Neuronal stem cell (in vitro differentiated cells): Measurements from ENCODE around the gene COX4I2.
"Not testable (repeated sequence)": the region's sequence is repeated elsewhere in the genome, so short reads cannot be mapped to it uniquely, and the experiment has no call there.

Experiments used
- DNase-seq: peaks from one replicate; pipeline ENCODE4 v3.0.0-alpha.2; 2013; ENCODE audit warnings: low spot score
- H2AFZ ChIP-seq: one replicate; pipeline ENCODE4 v1.6.1; 2013; ENCODE audit warnings: mild to moderate bottlenecking, low read length, inconsistent platforms
- H2AK5ac ChIP-seq: 2 replicates; pipeline ENCODE4 v1.6.1; 2013; ENCODE audit warnings: low read depth, mild to moderate bottlenecking, inconsistent platforms, low read length, moderate library complexity, mixed read lengths
- H2BK120ac ChIP-seq: 2 replicates; pipeline ENCODE4 v1.6.1; 2013; ENCODE audit warnings: low read depth, mild to moderate bottlenecking, inconsistent platforms, low read length, moderate library complexity, mixed read lengths
- H2BK12ac ChIP-seq: one replicate; pipeline ENCODE4 v1.6.1; 2013; ENCODE audit warnings: low read length, inconsistent platforms
- H2BK15ac ChIP-seq: 2 replicates; pipeline ENCODE4 v1.6.1; 2013; ENCODE audit warnings: mild to moderate bottlenecking, low read length, inconsistent platforms, mixed read lengths
- H2BK5ac ChIP-seq: one replicate; pipeline ENCODE4 v1.6.1; 2013; ENCODE audit warnings: inconsistent platforms, mild to moderate bottlenecking, low read length, moderate library complexity
- H3K14ac ChIP-seq: one replicate; pipeline ENCODE4 v1.6.1; 2013; ENCODE audit warnings: low read length, inconsistent platforms
- H3K18ac ChIP-seq: 2 replicates; pipeline ENCODE4 v1.6.1; 2013; ENCODE audit warnings: low read length, inconsistent platforms
- H3K23ac ChIP-seq: 2 replicates; pipeline ENCODE4 v1.6.1; 2013; ENCODE audit warnings: low read depth, mild to moderate bottlenecking, mixed read lengths, low read length, inconsistent platforms; ENCODE audit not compliant: poor library complexity
- H3K27ac ChIP-seq: replicated peaks from 3 replicates; pipeline ENCODE4 v1.5.1; 2013; ENCODE audit warnings: low read length, inconsistent platforms
- H3K27me3 ChIP-seq, 3 experiments: 2 replicates each; pipeline ENCODE4 v1.6.1; 2013; ENCODE audit warnings: low read length in 3 of 3, mild to moderate bottlenecking in 2 of 3, inconsistent platforms in 1 of 3, low read depth in 1 of 3, mixed read lengths in 1 of 3, moderate library complexity in 1 of 3; ENCODE audit not compliant: control insufficient read depth in 3 of 3, insufficient read depth in 3 of 3
- H3K36me3 ChIP-seq, 2 donors: replicated peaks in 1 of 2; 2 replicates each; pipeline ENCODE4 v1.6.1; 2013; ENCODE audit warnings: low read length in 2 of 2; ENCODE audit not compliant: control insufficient read depth in 2 of 2, insufficient read depth in 2 of 2
- H3K4ac ChIP-seq: 2 replicates; pipeline ENCODE4 v1.6.1; 2013; ENCODE audit warnings: inconsistent platforms, mild to moderate bottlenecking, low read length, moderate library complexity
- H3K4me1 ChIP-seq, 2 donors: 1 replicate in 1 of 2; 2 replicates in 1 of 2; pipeline ENCODE4 v1.6.1; 2013; ENCODE audit warnings: low read length in 2 of 2, low read depth in 1 of 2; ENCODE audit not compliant: control insufficient read depth in 2 of 2, insufficient read depth in 1 of 2
- H3K4me2 ChIP-seq: one replicate; pipeline ENCODE4 v1.6.1; 2013; ENCODE audit warnings: mild to moderate bottlenecking, low read length, inconsistent platforms; ENCODE audit not compliant: insufficient read depth, poor library complexity, severe bottlenecking
- H3K4me3 ChIP-seq, 2 donors: 2 replicates each; pipeline ENCODE4 v1.5.1; 2013; ENCODE audit warnings: low read length in 2 of 2, mild to moderate bottlenecking in 2 of 2, inconsistent platforms in 1 of 2, moderate library complexity in 1 of 2
- H3K79me1 ChIP-seq: one replicate; pipeline ENCODE4 v1.6.1; 2013; ENCODE audit warnings: low read depth, mild to moderate bottlenecking, inconsistent platforms, low read length, moderate library complexity
- H3K9ac ChIP-seq: one replicate; pipeline ENCODE4 v1.6.1; 2013; ENCODE audit warnings: mild to moderate bottlenecking, low read depth, low read length, inconsistent platforms; ENCODE audit not compliant: poor library complexity
- H3K9me3 ChIP-seq, 2 donors: replicated peaks in 1 of 2; 2 replicates each; pipeline versions ENCODE3 to v1.6.1; 2013; ENCODE audit warnings: low read length in 2 of 2, mild to moderate bottlenecking in 2 of 2, inconsistent platforms in 1 of 2, low read depth in 1 of 2, mixed read lengths in 1 of 2, moderate library complexity in 1 of 2; ENCODE audit not compliant: control insufficient read depth in 2 of 2, insufficient read depth in 1 of 2
- H4K8ac ChIP-seq: one replicate; pipeline ENCODE4 v1.6.1; 2013; ENCODE audit warnings: low read depth, mild to moderate bottlenecking, inconsistent platforms, low read length, moderate library complexity
- H4K91ac ChIP-seq: one replicate; pipeline ENCODE4 v1.6.1; 2013; ENCODE audit warnings: low read length, low read depth, mild to moderate bottlenecking, inconsistent platforms; ENCODE audit not compliant: poor library complexity
- whole genome bisulfite sequencing, 2 donors: extraction: QIAGEN DNeasy Blood & Tissue Kit; methylation state at CpG; one replicate each; pipeline ENCODE4 v1.1.7; 2013; ENCODE audit warnings: missing lambda C conversion rate in 2 of 2, mixed read lengths in 1 of 2; ENCODE audit not compliant: insufficient read length in 2 of 2, insufficient replicate concordance in 1 of 2; ENCODE audit errors: extremely low coverage in 2 of 2; 5-methylcytosine and 5-hydroxymethylcytosine counted together

COX4I2 gene

DNA sequence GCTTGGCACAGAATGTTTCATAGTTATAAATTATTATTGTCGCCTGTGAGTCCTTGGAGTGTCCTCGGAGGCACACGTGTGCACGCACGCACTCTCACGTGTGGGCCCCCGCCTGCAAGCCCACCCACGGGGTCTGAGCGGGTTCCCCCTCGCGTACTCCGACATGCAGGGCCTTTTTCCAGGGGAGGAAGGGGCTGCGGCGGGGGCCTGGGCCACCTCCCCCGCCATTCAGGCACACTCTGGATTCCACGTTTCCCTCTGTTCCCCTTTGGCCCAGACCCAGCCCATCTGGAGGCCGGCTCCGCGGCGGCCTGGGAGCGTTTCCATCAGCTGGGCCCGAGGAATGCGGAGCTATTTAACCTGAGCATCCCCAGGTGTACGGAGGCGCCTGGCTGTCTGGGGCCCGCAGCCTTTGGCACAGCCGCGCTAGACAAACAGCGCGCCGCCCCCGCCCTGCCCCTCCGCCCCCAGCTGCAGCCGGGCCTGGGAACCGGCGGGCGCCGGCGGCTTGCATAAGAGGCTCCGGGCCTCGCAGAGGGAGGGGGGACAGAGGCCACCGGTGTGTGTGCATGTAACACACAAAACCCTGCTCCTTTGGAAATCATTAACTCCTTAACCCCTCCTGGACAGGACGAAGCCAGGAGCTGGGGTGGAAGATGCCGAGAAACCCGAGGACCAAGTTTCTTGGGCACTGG, 29.3 kb upstream of the COX4I2 start:
- Histone ChIP-seq H3K27ac (peak overlapping the region; percentile 55), H3K9ac (no peak overlapping the region), H4K91ac (no peak overlapping the region), H3K18ac (peak overlapping the region; percentile 73), H3K27me3 (peaks cover 0 to 47% (median 13%) of the 10 kb centered on the region in 3 experiments), H2BK120ac (peak overlapping the region; percentile 64), H3K36me3 (peaks cover 0 to 1% of the 10 kb centered on the region in 2 donors), H3K4me2 (peak overlapping the region; percentile 49), H3K4me1 (peaks cover 22 to 36% of the 10 kb centered on the region in 2 donors), H3K4me3 (peak overlapping the region in 1 of 2 donors; percentile 5), H2AK5ac (no peak overlapping the region), H2BK12ac (no peak overlapping the region), H3K23ac (peak overlapping the region; percentile 56), H3K4ac (no peak overlapping the region), H3K79me1 (no peaks in the 10 kb centered on the region), H4K8ac (no peak overlapping the region), H3K9me3 (no peaks in the 10 kb centered on the region), H2BK5ac (no peak overlapping the region), H3K14ac (no peak overlapping the region), H2AFZ (peak overlapping the region; percentile 86), H2BK15ac (peak overlapping the region; percentile 50)
- WGBS, 2 donors: no CpG with 5 or more reads among the region's 45 CpGs
- DNase-seq: peak; percentile 64

DNA sequence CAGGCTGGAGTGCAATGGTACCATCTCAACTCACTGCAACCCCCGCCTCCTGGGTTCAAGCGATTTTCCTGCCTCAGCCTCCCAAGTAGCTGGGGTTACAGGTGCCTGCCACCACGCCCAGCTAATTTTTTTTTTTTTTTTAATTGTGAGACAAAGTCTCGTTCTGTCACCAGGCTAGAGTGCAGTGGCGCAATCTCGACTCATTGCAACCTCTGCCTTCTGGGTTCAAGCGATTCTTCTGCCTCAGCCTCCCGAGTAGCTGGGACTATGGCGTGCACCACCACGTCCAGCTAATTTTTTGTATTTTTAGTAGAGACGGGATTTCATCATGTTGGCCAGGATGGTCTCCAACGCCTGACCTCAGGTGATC, 25.5 kb upstream of the COX4I2 start:
- DNase-seq, H3K23ac ChIP-seq, H3K4ac ChIP-seq, H3K14ac ChIP-seq, H3K18ac ChIP-seq, H3K79me1 ChIP-seq, H3K9ac ChIP-seq, H2BK120ac ChIP-seq, H2AFZ ChIP-seq, H3K9me3 ChIP-seq, H2BK5ac ChIP-seq, H4K91ac ChIP-seq, H3K36me3 ChIP-seq, H2BK15ac ChIP-seq, H2AK5ac ChIP-seq, H3K4me2 ChIP-seq, H3K4me3 ChIP-seq, H3K4me1 ChIP-seq, H4K8ac ChIP-seq, H3K27ac ChIP-seq: not testable (repeated sequence)
- no CpG with 5 or more reads among the region's 12 CpGs for WGBS, 2 donors
- peak overlapping the region; percentile 75 for H2BK12ac ChIP-seq
- H3K27me3 ChIP-seq: peaks cover 0 to 27% (median 3%) of the 10 kb centered on the region in 3 experiments

DNA sequence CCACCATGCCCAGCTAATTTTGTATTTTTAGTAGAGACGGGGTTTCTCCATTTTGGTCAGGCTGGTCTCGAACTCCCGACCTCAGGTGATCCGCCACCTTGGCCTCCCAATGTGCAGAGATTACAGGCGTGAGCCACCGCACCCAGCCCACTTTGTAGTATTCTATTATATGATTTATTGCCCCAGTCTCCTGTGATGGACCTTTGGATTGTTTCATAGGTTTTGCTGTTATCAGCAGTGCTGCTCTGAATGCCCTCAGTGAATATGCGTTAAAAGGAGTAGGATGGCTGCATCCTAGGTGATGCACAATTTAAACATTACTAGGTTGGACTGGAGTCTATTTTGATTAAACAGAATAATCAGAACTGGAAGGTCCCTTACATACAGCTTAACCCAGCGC, 22.3 kb upstream of the COX4I2 start:
- no peak for DNase-seq
- H3K4me3 ChIP-seq: no peak overlapping the region
- H3K18ac ChIP-seq: no peak overlapping the region
- H3K4ac ChIP-seq: no peak overlapping the region
- H2AK5ac ChIP-seq: no peak overlapping the region
- WGBS, 2 donors: no CpG with 5 or more reads among the region's 8 CpGs
- no peak overlapping the region for H3K4me2 ChIP-seq
- no peak overlapping the region for H2BK15ac ChIP-seq
- no peak overlapping the region for H2BK5ac ChIP-seq
- no peak overlapping the region for H3K23ac ChIP-seq
- H3K4me1 ChIP-seq: no peaks in the 10 kb centered on the region
- H3K14ac ChIP-seq: no peak overlapping the region
- H3K79me1 ChIP-seq: no peaks in the 10 kb centered on the region
- no peak overlapping the region for H3K27ac ChIP-seq
- no peak overlapping the region for H2BK12ac ChIP-seq
- no peaks in the 10 kb centered on the region for H3K27me3 ChIP-seq
- H2BK120ac ChIP-seq: no peak overlapping the region
- H2AFZ ChIP-seq: no peak overlapping the region
- H4K91ac ChIP-seq: no peak overlapping the region
- H3K36me3 ChIP-seq: no peaks in the 10 kb centered on the region
- no peak overlapping the region for H4K8ac ChIP-seq
- H3K9me3 ChIP-seq: no peaks in the 10 kb centered on the region
- no peak overlapping the region for H3K9ac ChIP-seq

DNA sequence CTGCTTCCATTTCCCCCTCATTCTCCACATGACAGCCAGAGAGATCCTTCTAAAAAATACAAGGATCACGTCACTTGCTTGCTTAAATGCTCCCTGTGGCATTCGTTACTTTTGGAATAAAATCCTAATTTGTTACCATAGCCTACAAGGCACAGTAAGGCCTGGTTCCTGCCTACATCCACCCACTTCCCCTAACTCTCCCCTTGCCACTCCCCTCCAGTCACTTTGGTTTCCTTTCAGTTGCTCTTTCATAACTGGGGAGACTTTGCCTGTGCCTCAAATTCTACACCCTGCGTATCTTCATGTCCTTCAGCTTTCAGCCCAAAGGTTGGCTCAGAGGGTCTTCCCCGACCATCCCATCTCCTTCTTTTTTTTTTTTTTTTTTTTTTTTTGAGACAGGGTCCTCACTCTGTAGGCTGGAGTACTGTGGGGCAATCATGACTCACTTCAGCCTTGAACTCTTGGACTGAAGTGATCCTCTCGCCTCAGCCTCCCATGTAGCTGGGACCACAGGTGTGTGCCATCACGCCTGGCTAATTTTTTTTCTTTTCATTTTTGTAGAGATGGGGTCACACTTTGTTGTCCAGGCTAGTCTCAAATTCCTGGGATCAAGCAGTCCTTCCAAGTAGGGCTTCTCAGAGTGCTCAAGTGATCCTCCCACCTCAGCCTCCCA, 20.1 kb upstream of the COX4I2 start:
- no peak for DNase-seq

More for the DNA sequence above, 20.1 kb upstream of the COX4I2 start:
- WGBS, 2 donors: no CpG with 5 or more reads among the region's 6 CpGs
- Histone ChIP-seq H3K23ac (no peak overlapping the region), H3K9me3 (no peaks in the 10 kb centered on the region), H3K18ac (no peak overlapping the region), H4K8ac (no peak overlapping the region), H3K4me2 (no peak overlapping the region), H2AFZ (no peak overlapping the region), H3K4me3 (no peak overlapping the region), H3K4ac (no peak overlapping the region), H3K4me1 (no peaks in the 10 kb centered on the region), H3K14ac (no peak overlapping the region), H3K9ac (no peak overlapping the region), H2BK15ac (no peak overlapping the region), H3K27ac (no peak overlapping the region), H2BK12ac (no peak overlapping the region), H3K36me3 (no peaks in the 10 kb centered on the region), H3K79me1 (no peaks in the 10 kb centered on the region), H4K91ac (no peak overlapping the region), H2BK120ac (no peak overlapping the region), H2BK5ac (no peak overlapping the region), H2AK5ac (no peak overlapping the region), H3K27me3 (no peaks in the 10 kb centered on the region)
